CD14-positive monocyte (primary cell): ENCODE measurements around the gene NINJ1. TPM values are rescaled to one million over a fixed set of nuclear protein-coding genes. Genes with fewer than 3 reads are reported as not detected.

ENCODE experiments used
- DNase-seq, 3 donors: peaks; one replicate each; pipeline ENCODE4 v3.0.0-alpha.2; 2011 to 2022
- H2AFZ ChIP-seq: 2 replicates; pipeline ENCODE4 v1.6.0; 2012; ENCODE audit warnings: mild to moderate bottlenecking, low read depth, low read length, inconsistent platforms; ENCODE audit not compliant: insufficient read depth, poor library complexity, severe bottlenecking
- H3K27ac ChIP-seq, 2 donors: 1 replicate in 1 of 2; 2 replicates in 1 of 2; pipeline ENCODE4 v1.5.1; 2012 to 2013; ENCODE audit warnings: low read length in 2 of 2, control low read depth in 1 of 2, inconsistent platforms in 1 of 2, low read depth in 1 of 2, mild to moderate bottlenecking in 1 of 2
- H3K27me3 ChIP-seq, 2 donors: one replicate each; pipeline versions ENCODE4 v1.6.0 to v1.6.1; 2011 to 2013; ENCODE audit warnings: low read length in 2 of 2; ENCODE audit not compliant: control insufficient read depth in 2 of 2, insufficient read depth in 2 of 2
- H3K36me3 ChIP-seq, 2 donors: replicated peaks in 1 of 2; 1 replicate in 1 of 2; 2 replicates in 1 of 2; pipeline versions ENCODE4 v1.5.1 to v1.6.1; 2012 to 2013; ENCODE audit warnings: low read length in 2 of 2, control low read depth in 1 of 2, inconsistent platforms in 1 of 2, mild to moderate bottlenecking in 1 of 2; ENCODE audit not compliant: insufficient read depth in 2 of 2, control insufficient read depth in 1 of 2
- H3K4me1 ChIP-seq, 2 donors: 1 replicate in 1 of 2; 2 replicates in 1 of 2; pipeline versions ENCODE4 v1.5.1 to v1.6.1; 2012 to 2013; ENCODE audit warnings: low read length in 2 of 2, control low read depth in 1 of 2, inconsistent platforms in 1 of 2, mild to moderate bottlenecking in 1 of 2, moderate library complexity in 1 of 2; ENCODE audit not compliant: insufficient read depth in 2 of 2, control insufficient read depth in 1 of 2
- H3K4me2 ChIP-seq: replicated peaks from 2 replicates; pipeline ENCODE3; 2012; ENCODE audit warnings: low read length, moderate library complexity, mild to moderate bottlenecking; ENCODE audit not compliant: poor library complexity, severe bottlenecking; ENCODE audit errors: extremely low read depth
- H3K4me3 ChIP-seq, 3 experiments: fragments of 200-600 bp in 1 of 3; sonication (generic) in 1 of 3; replicated peaks in 1 of 3; 1 replicate in 2 of 3; 2 replicates in 1 of 3; pipeline ENCODE4 v1.5.1; 2011 to 2013; ENCODE audit warnings: low read length in 3 of 3, mild to moderate bottlenecking in 3 of 3, control low read depth in 2 of 3, low read depth in 2 of 3, inconsistent platforms in 1 of 3, moderate library complexity in 1 of 3
- H3K79me2 ChIP-seq: 2 replicates; pipeline ENCODE4 v1.6.0; 2012; ENCODE audit warnings: mild to moderate bottlenecking, control low read depth, inconsistent platforms, low read length, moderate library complexity; ENCODE audit not compliant: insufficient read depth
- H3K9ac ChIP-seq: 2 replicates; pipeline ENCODE4 v1.6.0; 2017; ENCODE audit warnings: low read length, mild to moderate bottlenecking; ENCODE audit not compliant: insufficient read depth, poor library complexity, severe bottlenecking
- H3K9me3 ChIP-seq, 2 donors: replicated peaks in 1 of 2; 1 replicate in 1 of 2; 2 replicates in 1 of 2; pipeline versions ENCODE4 v1.5.1 to v1.6.1; 2012 to 2013; ENCODE audit warnings: low read length in 2 of 2, control low read depth in 1 of 2; ENCODE audit not compliant: control insufficient read depth in 1 of 2, insufficient read depth in 1 of 2
- H4K20me1 ChIP-seq: 2 replicates; pipeline ENCODE4 v1.6.0; 2012; ENCODE audit warnings: mild to moderate bottlenecking, low read length, control low read depth, moderate library complexity; ENCODE audit not compliant: insufficient read depth
- H3K27ac Mint-ChIP-seq, 7 donors: one replicate each; pipeline ENCODE4 v1.8.0; 2020; ENCODE audit warnings: mild to moderate bottlenecking in 7 of 7, mixed read lengths in 7 of 7, moderate library complexity in 6 of 7, inconsistent platforms in 2 of 7
- H3K27me3 Mint-ChIP-seq, 3 donors: one replicate each; pipeline ENCODE4 v1.8.0; 2021 to 2022; ENCODE audit warnings: low read depth in 3 of 3, mild to moderate bottlenecking in 3 of 3, mixed read lengths in 3 of 3, moderate library complexity in 3 of 3, inconsistent platforms in 1 of 3
- H3K36me3 Mint-ChIP-seq, 2 donors: one replicate each; pipeline ENCODE4 v1.8.0; 2020; ENCODE audit warnings: mixed read lengths in 2 of 2, inconsistent platforms in 1 of 2, mild to moderate bottlenecking in 1 of 2
- H3K4me1 Mint-ChIP-seq: one replicate; pipeline ENCODE4 v1.8.0; 2020; ENCODE audit warnings: mild to moderate bottlenecking, mixed read lengths
- H3K4me3 Mint-ChIP-seq, 2 donors: one replicate each; pipeline ENCODE4 v1.8.0; 2020; ENCODE audit warnings: mild to moderate bottlenecking in 2 of 2, mixed read lengths in 2 of 2, moderate library complexity in 1 of 2
- H3K9me3 Mint-ChIP-seq, 7 donors: one replicate each; pipeline ENCODE4 v1.8.0; 2020 to 2022; ENCODE audit warnings: mixed read lengths in 7 of 7, mild to moderate bottlenecking in 6 of 7, moderate library complexity in 6 of 7, inconsistent platforms in 2 of 7
- CTCF ChIP-seq: fragments of 200-600 bp; IDR thresholded peaks from one replicate; pipeline ENCODE4 v1.8.0; 2022; ENCODE audit warnings: antibody characterized with exemption, mild to moderate bottlenecking
- WGBS: methylation state at CpG from one replicate; pipeline ENCODE4 v1.1.5; 2013; ENCODE audit warnings: missing lambda C conversion rate; ENCODE audit not compliant: insufficient coverage; 5-methylcytosine and 5-hydroxymethylcytosine counted together
- intact Hi-C, 2 donors: fragments of 100-400 bp; cut with micrococcal nuclease; formaldehyde crosslinking; loops; one replicate each; pipeline versions ENCODE4 v1.15.0 to v1.15.1; 2023
- polyA plus RNA-seq, 3 donors: library from polyadenylated mRNA; depleted of rRNA in 1 of 3; unstranded in 2 of 3; stranded (reverse) in 1 of 3; fragments of 300-500 nt in 2 of 3; fragments of >200 nt in 1 of 3; fragmentation: Illumina TruSeq in 2 of 3; gene quantifications; 1 replicate in 2 of 3; 2 replicates in 1 of 3; pipeline ENCODE4 v1.2.3, GENCODE V29; 2012 to 2021

Gene NINJ1
- polyA plus RNA-seq, 3 donors, result 290 to 610 (median 469) TPM

- H3K27ac ChIP-seq, result peak overlapping the region; percentile 59 to 95
- DNase-seq, result no peak
- H3K79me2 ChIP-seq, result peaks cover 73% of the 10 kb centered on the region
Measured at GRCh38 chr9:93131599-93132286, 2.3 kb downstream of the NINJ1 start.

More at GRCh38 chr9:93131599-93132286, 2.3 kb downstream of the NINJ1 start:
- H3K36me3 ChIP-seq, result peaks cover 16 to 25% of the 10 kb centered on the region in 2 donors
- H3K36me3 Mint-ChIP-seq, result peaks cover 38 to 56% of the 10 kb centered on the region in 2 donors
- WGBS, result 90% methylated on average over 7 of the region's 13 CpGs
- peaks cover 72% of the 10 kb centered on the region for H4K20me1 ChIP-seq
- no peaks in the 10 kb centered on the region for H3K9me3 ChIP-seq
- peaks cover 82% of the 10 kb centered on the region for H3K4me1 Mint-ChIP-seq
- H3K4me3 Mint-ChIP-seq, result peak overlapping the region; percentile 92 to 94
- intact Hi-C loops, result loop anchor here in 1 of 2 donors (5.0 to 10.0 kb wide), 2 partner anchors 34 to 433 kb away; partner anchors contain the start of gene CARD19
- peaks cover 78 to 81% of the 10 kb centered on the region in 2 donors for H3K4me1 ChIP-seq
- no peaks in the 10 kb centered on the region for H3K27me3 ChIP-seq
- peak overlapping the region; percentile 83 to 89 (median 88) for H3K4me3 ChIP-seq
- no peak overlapping the region for H2AFZ ChIP-seq
- H3K9ac ChIP-seq, result peak overlapping the region; percentile 100
- peaks cover 0 to 2% (median 0%) of the 10 kb centered on the region in 7 donors for H3K9me3 Mint-ChIP-seq
- peaks cover 3 to 17% (median 12%) of the 10 kb centered on the region in 3 donors for H3K27me3 Mint-ChIP-seq
- H3K4me2 ChIP-seq, result peak overlapping the region; percentile 92
- H3K27ac Mint-ChIP-seq, result peak overlapping the region; percentile 59 to 96 (median 95)
- no peak for TF ChIP-seq CTCF
